Measurements from ENCODE around the gene SELENOK.

Gene SELENOK

GRCh38 chr3:53845103-53845880, 46.4 kb downstream of the SELENOK start:
- Histone ChIP-seq H3K4me2 (ENCODE audit: low read length) (peak overlapping the region; percentile 86), H3K4me3 (ENCODE audit: low read depth, low read length) (peak overlapping the region; percentile 65), H3K27ac (peak overlapping the region; percentile 73), H2AFZ (peak overlapping the region; percentile 90), H3K9me3 (ENCODE audit: control insufficient read depth, low read length) (no peaks in the 10 kb centered on the region), H3K79me2 (no peaks in the 10 kb centered on the region), H3K36me3 (ENCODE audit: control insufficient read depth, insufficient read depth, low read length) (no peaks in the 10 kb centered on the region), H3K27me3 (ENCODE audit: control insufficient read depth, insufficient read depth, low read length) (no peaks in the 10 kb centered on the region), H3K9ac (peak overlapping the region; percentile 79), H3K4me1 (peaks cover 16% of the 10 kb centered on the region)
- TF ChIP-seq CTCF (IDR thresholded peaks at IDR 0.05), result peak; percentile 46

- Histone ChIP-seq H3K9ac (no peak overlapping the region), H3K27ac (peak overlapping the region; percentile 73), H3K4me3 (ENCODE audit: low read depth, low read length) (no peak overlapping the region), H3K4me2 (ENCODE audit: low read length) (no peak overlapping the region), H3K9me3 (ENCODE audit: control insufficient read depth, low read length) (no peaks in the 10 kb centered on the region), H3K27me3 (ENCODE audit: control insufficient read depth, insufficient read depth, low read length) (no peaks in the 10 kb centered on the region), H2AFZ (peak overlapping the region; percentile 90), H3K4me1 (peaks cover 16% of the 10 kb centered on the region), H3K79me2 (no peaks in the 10 kb centered on the region), H3K36me3 (ENCODE audit: control insufficient read depth, insufficient read depth, low read length) (no peaks in the 10 kb centered on the region)
- no peak for TF ChIP-seq CTCF (IDR thresholded peaks at IDR 0.05)
Measured at GRCh38 chr3:53844262-53845102, 47.2 kb downstream of the SELENOK start.

GRCh38 chr3:53843195-53844177, 48.2 kb downstream of the SELENOK start:
- Histone ChIP-seq H3K4me1 (peaks cover 16% of the 10 kb centered on the region), H3K9ac (no peak overlapping the region), H3K36me3 (ENCODE audit: control insufficient read depth, insufficient read depth, low read length) (no peaks in the 10 kb centered on the region), H3K9me3 (ENCODE audit: control insufficient read depth, low read length) (no peaks in the 10 kb centered on the region), H3K27ac (peak overlapping the region; percentile 53), H3K27me3 (ENCODE audit: control insufficient read depth, insufficient read depth, low read length) (no peaks in the 10 kb centered on the region), H3K79me2 (no peaks in the 10 kb centered on the region), H2AFZ (peak overlapping the region; percentile 28), H3K4me2 (ENCODE audit: low read length) (no peak overlapping the region), H3K4me3 (ENCODE audit: low read depth, low read length) (no peak overlapping the region)
- no peak for TF ChIP-seq CTCF (IDR thresholded peaks at IDR 0.05)

GRCh38 chr3:53842436-53843194, 49.0 kb downstream of the SELENOK start:
- Histone ChIP-seq H3K4me2 (ENCODE audit: low read length) (no peak overlapping the region), H3K4me1 (peaks cover 16% of the 10 kb centered on the region), H3K79me2 (no peaks in the 10 kb centered on the region), H3K4me3 (ENCODE audit: low read depth, low read length) (no peak overlapping the region), H3K27me3 (ENCODE audit: control insufficient read depth, insufficient read depth, low read length) (no peaks in the 10 kb centered on the region), H3K27ac (peak overlapping the region; percentile 53), H2AFZ (peak overlapping the region; percentile 28), H3K36me3 (ENCODE audit: control insufficient read depth, insufficient read depth, low read length) (no peaks in the 10 kb centered on the region), H3K9me3 (ENCODE audit: control insufficient read depth, low read length) (no peaks in the 10 kb centered on the region), H3K9ac (no peak overlapping the region)
- peak; percentile 34 for TF ChIP-seq CTCF (IDR thresholded peaks at IDR 0.05)
